Stimulated activated naive CD8-positive, alpha-beta T cell treated with anti-CD3 and anti-CD28 coated beads, Interleukin-15, Interleukin-2, amounts not matched to agents 100 ng/mL and 50 ng/mL, for 24 hours (primary cell): Measurements from ENCODE around the gene TTLL9.
A peak's percentile ranks its signal among the peaks of the same experiment; 100 is the strongest.

Experiments
- H3K27ac Mint-ChIP-seq: one replicate; pipeline ENCODE4 v1.8.0; 2021; ENCODE audit warnings: mild to moderate bottlenecking, mixed read lengths
- H3K27me3 Mint-ChIP-seq: one replicate; pipeline ENCODE4 v1.8.0; 2021; ENCODE audit warnings: mixed read lengths
- H3K36me3 Mint-ChIP-seq: one replicate; pipeline ENCODE4 v1.8.0; 2021; ENCODE audit warnings: low read depth, mixed read lengths
- H3K4me1 Mint-ChIP-seq: one replicate; pipeline ENCODE4 v1.8.0; 2021; ENCODE audit warnings: low read depth, mixed read lengths
- H3K4me3 Mint-ChIP-seq: one replicate; pipeline ENCODE4 v1.8.0; 2021; ENCODE audit warnings: mild to moderate bottlenecking, mixed read lengths
- H3K9me3 Mint-ChIP-seq: one replicate; pipeline ENCODE4 v1.8.0; 2021; ENCODE audit warnings: mixed read lengths

TTLL9 gene

DNA sequence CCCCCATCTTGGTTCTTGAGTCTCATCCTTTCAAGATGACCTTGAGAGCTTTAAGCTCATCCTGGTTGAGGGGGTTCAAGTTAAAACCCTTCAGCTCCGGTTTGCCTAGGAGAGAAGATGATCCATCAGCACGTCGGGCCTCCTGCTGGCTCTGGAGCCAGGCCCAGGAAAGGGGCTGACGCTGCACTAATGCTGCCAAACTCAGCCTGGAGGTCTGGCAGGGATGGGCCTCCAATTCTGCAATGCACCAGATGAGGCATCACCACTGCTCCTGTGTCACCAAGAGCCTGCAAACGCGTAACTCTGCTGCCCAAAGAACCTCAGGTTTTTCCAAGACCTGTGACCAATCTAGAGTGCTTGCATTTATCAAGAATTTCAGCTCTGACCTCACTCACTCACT is 75.4 kb downstream of the TTLL9 start:
- Mint-ChIP-seq H3K27ac (no peak overlapping the region), H3K9me3 (peaks cover 4% of the 10 kb centered on the region), H3K4me1 (peaks cover 19% of the 10 kb centered on the region), H3K36me3 (peaks cover 53% of the 10 kb centered on the region), H3K4me3 (no peak overlapping the region), H3K27me3 (no peaks in the 10 kb centered on the region)

DNA sequence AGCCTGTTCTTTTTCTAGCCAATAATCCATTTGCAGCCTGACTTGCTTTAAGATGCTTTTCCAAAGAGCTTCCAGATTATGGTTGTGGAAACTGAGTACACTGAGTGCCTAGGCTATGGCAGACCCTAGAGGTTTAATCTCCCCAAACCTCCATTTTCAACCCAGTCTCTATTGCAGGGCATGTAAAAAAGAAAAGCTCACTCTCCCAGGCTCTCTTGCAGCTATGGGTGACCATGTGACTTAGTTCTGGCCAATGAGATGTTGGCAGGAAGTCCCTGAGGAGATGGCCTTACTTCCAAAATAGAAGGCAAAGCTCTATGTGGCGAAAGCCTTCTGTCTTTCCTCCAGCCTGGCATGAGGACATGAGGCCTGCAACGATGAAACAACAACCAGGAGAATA is 77.6 kb downstream of the TTLL9 start:
- peaks cover 4% of the 10 kb centered on the region for H3K9me3 Mint-ChIP-seq
- H3K27me3 Mint-ChIP-seq, result no peaks in the 10 kb centered on the region
- H3K4me1 Mint-ChIP-seq, result peaks cover 31% of the 10 kb centered on the region
- peaks cover 54% of the 10 kb centered on the region for H3K36me3 Mint-ChIP-seq
- H3K4me3 Mint-ChIP-seq, result no peak overlapping the region
- no peak overlapping the region for H3K27ac Mint-ChIP-seq

DNA sequence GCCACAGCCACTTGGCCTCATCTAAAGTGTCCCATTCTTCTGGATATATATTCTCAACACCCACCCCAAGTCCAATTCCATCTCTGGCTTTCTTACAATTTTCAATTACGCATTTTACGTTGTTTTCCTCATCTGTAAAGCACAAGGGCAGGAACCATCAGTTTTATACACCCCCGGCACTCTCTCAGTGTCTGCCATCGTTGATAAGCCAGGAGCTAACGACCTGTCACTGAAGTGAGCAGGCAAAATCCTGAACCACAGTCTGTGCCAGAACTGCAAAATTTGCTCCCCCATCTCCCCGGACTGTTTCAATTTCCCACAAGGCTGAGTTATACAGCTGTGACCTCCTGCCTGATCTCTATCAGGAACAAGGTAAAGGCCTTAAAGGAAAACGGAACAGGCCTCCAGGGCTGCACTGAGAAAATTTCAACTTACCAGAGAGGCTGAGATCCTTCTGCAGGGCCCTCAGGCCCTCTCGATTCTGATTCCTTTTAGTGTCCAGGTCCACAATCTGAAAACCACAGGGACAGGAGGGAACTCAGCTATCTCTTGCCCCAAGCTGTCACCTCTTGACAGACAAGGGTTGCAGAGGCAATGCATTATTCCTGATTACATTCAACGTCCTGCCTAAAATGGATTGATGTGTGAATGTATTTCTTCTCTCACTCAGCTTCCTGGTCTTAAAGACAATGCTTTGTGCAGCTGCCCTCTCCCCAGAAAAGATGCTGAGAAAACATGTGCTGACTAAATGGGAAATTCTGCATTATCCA is 79.6 kb downstream of the TTLL9 start:
- Mint-ChIP-seq H3K27me3 (no peaks in the 10 kb centered on the region), H3K9me3 (peaks cover 4% of the 10 kb centered on the region), H3K4me3 (peak overlapping the region; percentile 96), H3K36me3 (peaks cover 48% of the 10 kb centered on the region), H3K4me1 (peaks cover 31% of the 10 kb centered on the region), H3K27ac (peak overlapping the region; percentile 96)

DNA sequence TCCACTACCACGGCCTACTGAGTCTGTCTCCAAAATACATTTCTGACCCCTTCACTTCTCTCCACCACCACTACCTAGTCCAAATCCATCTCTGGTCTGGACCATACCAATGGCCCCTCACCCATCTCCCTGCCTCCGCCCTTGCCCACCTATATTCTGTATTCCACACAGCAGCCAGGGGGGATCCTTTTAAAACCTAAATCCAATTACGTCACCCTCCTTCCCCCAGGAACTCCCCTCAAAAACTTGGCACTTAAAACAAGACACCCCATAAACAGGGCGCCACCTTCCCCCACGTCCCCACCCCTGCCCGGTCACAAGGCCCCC is 80.7 kb downstream of the TTLL9 start:
- peak overlapping the region; percentile 96 for H3K4me3 Mint-ChIP-seq
- H3K27me3 Mint-ChIP-seq, result peaks cover 3% of the 10 kb centered on the region
- peak overlapping the region; percentile 96 for H3K27ac Mint-ChIP-seq
- H3K36me3 Mint-ChIP-seq, result peaks cover 44% of the 10 kb centered on the region
- peaks cover 4% of the 10 kb centered on the region for H3K9me3 Mint-ChIP-seq
- peaks cover 31% of the 10 kb centered on the region for H3K4me1 Mint-ChIP-seq

DNA sequence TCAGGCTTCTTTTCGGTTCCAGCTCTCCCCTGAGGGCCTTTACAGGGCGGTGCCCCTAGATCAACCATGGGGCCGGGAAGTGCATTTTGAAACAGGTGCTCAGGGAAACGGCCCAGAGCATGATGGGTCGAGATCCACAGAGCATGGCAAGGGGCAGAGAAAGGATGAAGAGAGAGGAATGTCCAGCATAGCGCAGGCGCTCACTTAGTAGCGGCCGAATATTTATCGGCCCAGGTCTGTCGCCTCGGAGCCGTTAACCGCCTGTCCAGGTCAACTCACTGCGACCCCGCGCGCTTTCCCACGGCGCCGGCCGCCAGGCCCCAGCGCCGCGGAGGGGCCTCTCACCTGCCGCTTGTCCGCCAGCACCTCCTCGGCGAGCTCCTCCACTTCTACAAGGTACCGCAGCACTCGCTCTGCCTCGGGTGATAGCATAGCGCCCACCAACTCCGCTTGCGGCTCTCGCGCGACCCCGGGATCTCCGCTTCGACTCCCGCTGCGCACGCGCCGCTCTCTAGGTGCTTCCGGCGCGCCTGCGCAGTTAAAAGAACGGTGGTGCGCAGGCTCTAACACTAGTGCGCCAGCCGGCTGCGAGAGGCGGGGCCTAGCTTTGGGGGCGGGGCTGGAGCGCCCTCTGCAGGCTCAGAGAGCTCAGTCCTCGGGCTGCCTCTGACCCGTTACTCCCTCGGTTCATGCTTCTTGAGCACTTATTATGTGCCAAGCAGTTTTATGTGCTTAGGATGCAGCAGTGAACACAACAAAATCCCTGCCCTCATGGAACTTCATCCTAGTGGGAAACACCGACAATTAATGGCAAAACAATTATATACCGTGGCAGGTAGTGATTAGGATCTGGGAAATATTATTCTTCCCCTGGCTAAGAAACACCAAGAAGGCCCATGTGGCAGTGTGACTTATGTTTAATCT is 81.4 kb downstream of the TTLL9 start, which contains the start of gene PDRG1:
PDRG1 (minus strand) TSS at position 517 of the 924 bp plus-strand sequence; CDS start at position 432, 85 bp downstream.
- Mint-ChIP-seq H3K4me1 (peaks cover 31% of the 10 kb centered on the region), H3K27me3 (peaks cover 6% of the 10 kb centered on the region), H3K4me3 (peak within 1 kb of the TSS; percentile 96), H3K9me3 (peaks cover 4% of the 10 kb centered on the region), H3K27ac (peak within 1 kb of the TSS; percentile 96), H3K36me3 (peaks cover 38% of the 10 kb centered on the region)

DNA sequence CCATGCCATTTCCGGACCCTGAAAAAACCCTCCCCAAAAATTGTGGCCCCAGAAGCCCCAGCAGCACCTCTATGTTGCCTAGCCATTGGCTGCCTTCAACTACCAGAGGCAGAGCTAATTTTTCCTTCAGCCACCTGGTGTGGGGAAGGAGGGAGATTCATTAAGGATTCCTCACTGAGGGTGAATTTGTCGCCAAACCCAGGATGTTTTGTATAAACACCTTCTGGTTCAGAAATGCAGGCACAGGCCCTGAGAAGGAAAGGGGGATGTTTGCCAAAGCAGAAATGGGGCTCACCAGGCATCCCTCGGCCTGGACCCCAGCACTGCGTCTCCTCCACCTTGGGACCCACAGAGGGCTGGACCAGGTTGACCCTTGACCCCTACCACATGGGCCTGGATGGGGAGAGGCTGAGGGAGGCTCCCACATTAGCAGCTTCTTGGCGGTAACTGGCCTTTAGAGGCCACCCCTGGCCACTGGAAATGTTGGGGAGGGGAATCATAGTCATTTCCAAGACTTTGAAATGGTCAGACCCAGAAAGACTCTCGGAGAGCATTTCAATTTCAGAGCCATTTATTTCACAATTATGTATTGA is 83.2 kb downstream of the TTLL9 start:
- Mint-ChIP-seq H3K36me3 (peaks cover 22% of the 10 kb centered on the region), H3K27me3 (peaks cover 8% of the 10 kb centered on the region), H3K27ac (no peak overlapping the region), H3K9me3 (peaks cover 3% of the 10 kb centered on the region), H3K4me3 (no peak overlapping the region), H3K4me1 (peaks cover 30% of the 10 kb centered on the region)

DNA sequence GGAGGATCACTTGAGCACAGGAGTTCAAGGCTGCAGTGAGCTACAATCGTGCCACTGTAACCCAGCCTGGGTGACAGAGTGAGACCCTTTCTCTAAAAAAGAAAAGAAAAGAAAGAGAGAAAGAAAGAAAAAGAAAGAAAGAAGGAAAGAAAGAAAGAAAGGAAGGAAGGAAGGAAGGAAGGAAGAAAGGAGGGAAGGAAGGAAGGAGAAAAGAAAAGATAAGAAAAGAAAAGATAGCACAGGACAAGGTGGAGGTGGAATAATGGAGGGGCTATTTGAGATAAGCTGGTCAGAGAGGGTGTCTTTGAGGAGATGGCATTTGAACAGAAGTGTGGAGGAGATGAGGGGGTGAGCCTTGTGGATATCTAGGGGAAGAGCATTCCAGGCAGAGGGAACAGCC is 84.1 kb downstream of the TTLL9 start:
- Mint-ChIP-seq H3K9me3 (no peaks in the 10 kb centered on the region), H3K36me3 (peaks cover 16% of the 10 kb centered on the region), H3K27ac (no peak overlapping the region), H3K4me1 (peaks cover 25% of the 10 kb centered on the region), H3K27me3 (peaks cover 14% of the 10 kb centered on the region), H3K4me3 (no peak overlapping the region)

DNA sequence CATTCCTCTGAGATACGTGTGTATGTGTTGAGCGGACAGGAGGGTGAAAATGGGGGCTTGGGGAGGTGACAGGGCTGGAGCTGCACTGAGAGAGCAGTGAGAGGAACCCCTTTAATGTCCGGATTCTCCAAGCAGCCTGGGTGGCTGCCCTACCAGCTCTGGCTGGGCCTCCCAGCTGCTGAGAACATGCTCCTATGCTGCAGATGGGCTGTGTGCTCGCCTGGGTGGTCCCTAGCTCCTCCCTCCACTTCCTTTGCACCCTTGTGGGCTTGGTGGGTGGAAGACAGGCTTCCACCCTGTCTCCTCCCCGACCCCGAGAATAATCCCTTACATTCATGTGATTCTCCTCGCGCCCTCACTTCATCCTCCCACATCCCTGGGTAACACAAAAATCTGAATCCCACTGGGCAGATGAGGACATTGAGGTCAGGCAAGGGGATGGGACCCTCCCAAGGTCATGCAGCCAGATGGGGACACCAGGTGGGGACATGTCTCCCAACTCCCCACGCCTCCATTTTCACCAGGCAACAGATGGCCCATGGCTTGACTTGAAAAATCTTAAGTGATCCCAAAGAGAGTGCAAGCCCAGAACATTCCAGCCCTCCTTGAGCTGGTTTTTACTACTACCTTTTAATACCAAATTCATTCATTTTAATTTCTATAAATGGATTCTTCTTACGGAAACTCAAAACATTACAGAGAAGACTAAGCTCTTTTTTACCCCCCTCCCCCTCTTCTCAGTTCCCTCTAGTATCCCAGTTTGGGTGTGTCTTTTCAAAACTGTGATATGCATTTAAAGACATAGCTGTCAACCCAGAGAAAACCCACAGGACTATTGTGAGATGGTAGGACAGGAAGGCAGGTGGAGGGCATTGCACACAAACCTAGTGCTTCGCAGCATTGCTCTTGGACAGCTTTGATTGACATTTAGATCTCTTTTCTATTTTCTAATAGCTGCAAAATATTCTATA is 86.4 kb downstream of the TTLL9 start:
- Mint-ChIP-seq H3K4me3 (no peak overlapping the region), H3K27ac (no peak overlapping the region), H3K4me1 (peaks cover 4% of the 10 kb centered on the region), H3K36me3 (peaks cover under 1% of the 10 kb centered on the region), H3K27me3 (peaks cover 18% of the 10 kb centered on the region), H3K9me3 (no peaks in the 10 kb centered on the region)

DNA sequence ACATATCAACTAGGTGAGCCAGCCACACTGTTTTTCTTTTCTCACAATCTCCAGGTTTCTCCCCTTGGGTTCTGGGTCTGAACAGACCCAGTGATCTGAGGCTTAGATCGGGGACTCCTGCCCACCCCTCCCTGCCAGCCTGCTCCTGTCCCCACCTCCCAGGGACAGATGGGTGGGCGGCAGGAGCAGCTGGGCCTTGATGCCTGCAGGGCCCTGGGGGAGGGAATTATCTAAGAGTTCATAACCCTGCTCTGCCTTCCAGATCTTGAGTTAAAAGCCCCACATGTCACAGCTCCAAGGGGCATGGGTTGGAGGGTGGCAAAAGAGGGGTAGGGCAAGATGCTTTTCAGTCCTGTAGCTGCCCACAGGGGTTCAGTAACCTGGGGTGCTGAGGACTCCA is 92.3 kb downstream of the TTLL9 start:
- no peak overlapping the region for H3K4me3 Mint-ChIP-seq
- no peak overlapping the region for H3K27ac Mint-ChIP-seq
- H3K36me3 Mint-ChIP-seq, result no peaks in the 10 kb centered on the region
- H3K9me3 Mint-ChIP-seq, result no peaks in the 10 kb centered on the region
- H3K4me1 Mint-ChIP-seq, result no peaks in the 10 kb centered on the region
- H3K27me3 Mint-ChIP-seq, result peaks cover 50% of the 10 kb centered on the region

DNA sequence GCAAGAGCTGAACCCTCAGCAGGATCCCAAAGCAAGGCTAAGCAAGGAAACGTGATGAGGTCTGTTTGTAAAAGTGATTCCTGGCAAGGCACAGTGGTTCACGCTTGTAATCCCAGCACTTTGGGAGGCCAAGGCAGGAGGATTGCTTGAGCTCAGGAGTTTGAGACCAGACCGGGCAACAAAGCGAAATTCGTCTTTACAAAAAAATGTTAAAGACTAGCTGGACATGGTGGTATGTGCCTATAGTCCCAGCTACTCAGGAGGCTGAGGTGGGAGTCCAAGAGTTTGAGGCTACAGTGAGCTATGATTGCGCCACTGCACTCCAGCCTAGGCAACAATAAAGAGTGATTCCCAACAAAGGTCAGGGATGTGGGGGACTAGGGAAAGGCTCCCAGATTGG is 93.5 kb downstream of the TTLL9 start:
- Mint-ChIP-seq H3K27ac (no peak overlapping the region), H3K9me3 (no peaks in the 10 kb centered on the region), H3K4me3 (no peak overlapping the region), H3K36me3 (no peaks in the 10 kb centered on the region), H3K4me1 (peaks cover 4% of the 10 kb centered on the region), H3K27me3 (peaks cover 51% of the 10 kb centered on the region)

DNA sequence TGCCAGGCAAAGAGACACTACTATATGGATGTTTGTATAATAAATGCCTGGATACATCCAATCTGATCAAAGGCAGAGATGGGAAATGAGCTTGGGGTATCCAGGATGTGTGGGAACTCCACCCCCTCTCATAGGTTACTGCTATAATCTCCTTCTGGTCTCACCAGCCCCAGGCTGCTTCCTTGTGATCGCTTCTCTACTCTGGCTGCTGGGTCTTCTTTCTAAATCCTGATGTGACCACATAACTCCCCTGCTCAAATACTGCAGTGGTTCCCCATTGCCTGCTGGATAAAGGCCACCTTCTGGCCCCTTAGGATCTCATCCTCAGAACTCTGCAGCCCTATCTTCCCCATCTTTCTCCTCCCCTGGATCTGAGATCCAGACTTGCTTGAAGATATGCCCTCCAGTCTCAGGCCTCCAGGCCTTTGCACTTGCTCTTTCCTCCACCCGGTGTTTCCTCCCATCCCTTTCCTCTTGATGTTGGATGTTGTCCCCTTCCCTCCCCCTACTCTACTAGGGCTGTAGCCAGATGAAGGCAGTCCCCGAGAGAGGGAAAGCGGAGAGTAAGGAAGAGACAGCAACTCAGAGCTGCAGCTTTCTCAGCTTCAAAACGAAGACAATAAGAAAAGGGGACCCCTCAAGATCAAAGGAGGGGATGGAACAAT is 96.7 kb downstream of the TTLL9 start:
- Mint-ChIP-seq H3K27ac (no peak overlapping the region), H3K4me1 (peaks cover 4% of the 10 kb centered on the region), H3K4me3 (peak overlapping the region; percentile 60), H3K27me3 (peaks cover 63% of the 10 kb centered on the region), H3K36me3 (no peaks in the 10 kb centered on the region), H3K9me3 (no peaks in the 10 kb centered on the region)

DNA sequence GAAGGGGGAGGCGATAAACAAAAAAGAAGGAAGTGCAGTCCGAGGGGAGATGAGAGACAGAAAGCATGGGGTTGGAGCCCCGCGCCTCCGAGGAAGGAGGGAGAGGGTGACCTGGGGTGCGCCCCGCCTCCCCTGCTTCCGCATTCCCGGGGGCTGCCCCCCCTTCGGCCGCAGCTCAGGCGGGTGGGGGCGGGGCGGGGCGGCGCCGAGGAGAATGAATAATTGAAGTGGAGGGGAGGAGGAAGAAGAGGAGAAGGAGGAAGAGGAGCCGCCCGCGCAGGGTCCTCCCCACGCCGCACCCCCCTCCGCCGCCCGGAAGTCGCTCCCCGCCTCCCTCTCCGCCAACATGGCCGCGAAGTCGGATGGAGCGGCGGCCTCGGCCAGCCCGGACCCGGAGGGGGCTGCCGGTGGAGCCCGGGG is 97.4 kb downstream of the TTLL9 start, which contains the start of gene XKR7:
XKR7 (plus strand) TSS at position 322 of the 420 bp plus-strand sequence; CDS start at position 347, 25 bp downstream.
- Mint-ChIP-seq H3K4me3 (peak within 1 kb of the TSS; percentile 88), H3K36me3 (no peaks in the 10 kb centered on the region), H3K27me3 (peaks cover 61% of the 10 kb centered on the region), H3K4me1 (peaks cover 4% of the 10 kb centered on the region), H3K9me3 (no peaks in the 10 kb centered on the region), H3K27ac (no peak within 1 kb of the TSS)

DNA sequence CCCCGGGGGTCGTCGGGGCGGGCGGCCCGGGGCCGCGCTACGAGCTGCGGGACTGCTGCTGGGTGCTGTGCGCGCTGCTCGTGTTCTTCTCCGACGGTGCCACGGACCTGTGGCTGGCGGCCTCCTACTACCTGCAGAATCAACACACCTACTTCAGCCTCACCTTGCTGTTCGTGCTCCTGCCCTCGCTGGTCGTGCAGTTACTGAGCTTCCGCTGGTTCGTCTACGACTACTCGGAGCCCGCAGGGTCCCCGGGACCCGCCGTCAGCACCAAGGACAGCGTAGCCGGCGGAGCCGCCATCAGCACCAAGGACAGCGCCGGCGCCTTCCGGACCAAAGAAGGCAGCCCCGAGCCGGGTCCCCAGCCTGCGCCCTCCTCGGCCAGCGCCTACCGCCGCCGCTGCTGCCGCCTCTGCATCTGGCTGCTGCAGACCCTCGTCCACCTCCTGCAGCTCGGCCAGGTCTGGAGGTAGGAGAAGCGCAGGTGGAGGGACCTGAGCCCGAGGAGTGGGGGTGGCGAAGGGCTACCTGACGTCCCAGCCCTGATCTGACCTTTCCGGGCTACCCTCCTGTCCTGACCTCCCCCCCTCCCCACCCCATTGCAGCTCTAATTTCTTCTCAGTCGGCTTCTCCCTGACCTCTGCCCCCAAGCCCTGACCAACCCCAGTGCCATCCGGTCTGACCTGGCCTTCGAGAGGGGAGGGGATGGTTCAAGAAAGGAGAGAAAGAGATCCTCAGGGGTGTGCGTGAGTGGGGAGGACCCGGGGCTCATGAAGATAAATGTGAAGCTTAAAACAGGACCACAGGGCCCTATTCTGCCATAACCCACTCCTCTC is 98.1 kb downstream of the TTLL9 start:
- peak overlapping the region; percentile 88 for H3K4me3 Mint-ChIP-seq
- H3K9me3 Mint-ChIP-seq, result no peaks in the 10 kb centered on the region
- H3K27ac Mint-ChIP-seq, result no peak overlapping the region
- H3K36me3 Mint-ChIP-seq, result no peaks in the 10 kb centered on the region
- H3K4me1 Mint-ChIP-seq, result peaks cover 4% of the 10 kb centered on the region
- peaks cover 58% of the 10 kb centered on the region for H3K27me3 Mint-ChIP-seq
